COLO829 (cell line): ENCODE data around the gene GRAMD1B.

ENCODE experiments used
- DNase-seq: peaks from one replicate; pipeline ENCODE4 v3.0.0; 2012; ENCODE audit warnings: low spot score

Gene GRAMD1B

DNA sequence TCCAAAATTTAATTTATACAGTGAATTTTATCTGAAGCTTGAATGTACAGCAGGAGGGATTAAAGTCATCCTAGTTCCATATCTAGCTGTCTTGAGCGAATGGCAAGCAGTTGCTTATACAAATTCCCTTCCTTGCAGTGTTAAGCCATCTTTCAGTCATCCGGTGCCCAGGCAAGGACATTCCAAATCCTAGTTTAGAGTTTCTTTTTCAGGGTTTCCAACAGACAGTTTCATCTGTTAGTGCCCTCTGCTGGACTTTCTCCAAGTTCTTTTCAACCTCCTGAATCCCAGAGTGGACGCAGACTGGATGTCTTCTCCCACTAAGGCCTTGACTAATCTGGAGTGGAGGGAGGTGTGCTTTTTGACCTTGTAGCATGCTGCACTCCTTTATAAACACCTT is 45.4 kb downstream of the GRAMD1B start:
- peak; percentile 58 for DNase-seq

DNA sequence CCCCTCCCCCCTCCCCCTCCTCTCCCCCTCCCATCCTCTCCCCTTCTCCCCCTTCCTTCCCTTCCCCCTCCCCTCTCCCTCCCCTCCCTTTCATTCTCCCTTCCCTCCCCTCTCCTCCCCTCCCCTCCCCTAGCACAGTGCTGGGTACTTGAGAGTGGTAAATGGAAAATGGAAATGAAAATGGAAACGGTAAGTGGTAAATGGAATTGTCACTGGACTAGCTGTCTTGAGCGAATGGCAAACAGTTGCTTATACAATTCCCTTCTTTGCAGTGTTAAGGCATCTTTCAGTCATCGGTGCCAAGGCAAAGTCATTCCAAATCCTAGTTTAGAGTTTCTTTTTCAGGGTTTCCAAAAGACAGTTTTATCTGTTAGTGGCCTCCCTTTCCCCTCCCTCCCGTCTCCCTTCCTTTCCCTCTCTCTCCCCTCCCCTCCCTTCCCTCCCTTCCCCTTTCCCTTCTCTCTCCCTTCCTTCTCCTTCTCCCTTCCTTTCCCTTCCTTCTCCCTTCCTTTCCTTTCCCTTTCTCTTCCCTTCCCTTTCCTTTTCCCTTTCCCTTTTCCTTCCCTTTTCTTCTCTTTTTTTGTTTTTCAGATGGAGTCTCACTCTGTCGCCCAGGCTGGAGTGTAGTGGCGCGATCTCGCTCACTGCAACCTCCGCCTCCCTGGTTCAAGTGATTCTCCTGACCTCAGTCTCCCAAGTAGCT is 47.3 kb downstream of the GRAMD1B start:
- DNase-seq, result no peak

DNA sequence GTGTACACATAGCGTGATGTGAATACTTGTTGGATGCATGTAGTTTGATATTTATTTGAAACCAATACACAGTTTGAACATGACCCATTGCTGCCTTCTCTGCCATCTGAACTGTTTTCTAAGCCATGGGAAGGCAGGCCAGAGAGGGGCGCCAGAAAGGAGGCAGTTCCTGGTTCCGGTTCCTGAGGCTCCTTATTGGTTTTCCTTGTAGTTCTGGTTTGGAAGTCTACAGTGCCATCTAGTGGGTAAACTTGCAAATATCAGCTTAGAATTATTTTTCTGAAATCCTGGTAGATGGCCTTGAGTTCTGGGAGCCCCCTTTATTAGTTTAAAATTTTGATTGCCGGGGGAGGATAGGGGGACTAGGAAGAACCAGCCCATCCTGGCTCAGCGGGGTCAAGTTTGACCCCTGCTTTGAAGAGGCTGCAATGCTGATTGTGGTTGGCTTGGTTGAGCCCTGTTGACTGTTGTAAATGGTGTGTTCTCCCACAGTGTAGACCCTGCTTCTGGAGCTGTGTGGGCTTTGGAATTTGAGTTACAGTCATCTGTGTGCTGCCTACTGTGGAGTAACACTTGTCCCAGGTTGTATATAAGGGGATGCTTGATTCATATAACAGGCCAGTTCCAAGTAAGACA is 48.4 kb downstream of the GRAMD1B start:
- DNase-seq, result peak; percentile 82

DNA sequence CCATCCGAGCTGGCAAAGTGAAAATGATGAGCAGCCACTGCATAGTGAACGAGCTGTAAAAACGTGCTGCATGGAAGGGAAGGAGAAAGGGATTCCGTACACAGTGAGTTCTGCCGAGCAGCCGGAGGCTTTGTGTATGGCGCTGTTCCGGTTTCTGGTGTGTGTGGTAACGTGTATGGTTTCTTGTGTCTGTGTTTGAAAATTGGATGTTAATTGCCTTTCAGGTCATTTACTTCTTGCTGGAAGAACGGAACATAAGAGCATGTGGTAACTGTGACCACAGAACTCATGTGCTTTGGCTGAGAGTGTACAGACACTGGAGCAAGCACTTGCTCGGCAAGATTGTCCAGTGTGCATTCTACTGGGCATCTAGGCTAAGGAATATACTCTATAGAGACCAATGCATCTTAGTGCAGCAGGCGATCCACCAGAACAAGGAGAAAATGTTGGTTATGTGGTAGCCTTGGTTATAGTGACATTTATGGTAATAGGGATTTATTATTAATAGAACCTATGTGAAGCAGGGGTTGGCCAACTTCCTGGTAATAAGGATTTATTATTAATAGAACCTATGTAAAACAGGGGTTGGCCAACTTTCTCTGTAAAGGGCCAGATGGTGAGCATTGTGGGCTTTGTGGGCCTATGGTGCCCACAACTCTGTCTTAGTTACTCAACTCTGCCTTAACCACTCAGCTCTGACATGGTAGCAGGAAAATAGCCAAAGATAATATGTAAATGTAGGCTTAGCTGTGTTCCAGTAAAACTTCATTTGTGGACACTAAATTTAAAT is 49.2 kb downstream of the GRAMD1B start:
- no peak for DNase-seq

DNA sequence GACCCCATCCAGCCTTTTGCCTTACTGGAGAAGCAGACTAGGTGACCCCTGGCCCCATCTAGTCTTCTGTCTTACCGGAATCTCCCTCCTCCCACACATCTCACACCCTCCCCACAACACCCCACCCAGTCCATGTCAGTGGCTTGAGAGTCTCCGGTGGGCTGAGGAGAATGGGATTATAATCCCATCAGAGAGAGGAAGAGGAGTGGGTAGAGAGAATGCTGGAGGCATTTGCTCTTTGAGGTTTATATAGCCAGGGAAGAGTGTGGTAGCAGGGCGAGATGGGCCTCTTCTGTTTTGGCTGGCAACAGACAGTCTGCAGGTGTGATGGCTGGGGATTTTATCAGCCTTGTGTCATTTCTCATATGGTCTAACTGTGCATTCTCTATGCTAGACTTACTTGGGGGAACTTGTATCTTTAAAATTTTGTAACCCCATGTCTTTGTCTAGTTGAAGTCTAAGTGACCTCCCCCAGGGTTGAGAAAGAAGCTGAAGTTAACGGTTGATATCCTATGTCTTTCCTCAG is 50.3 kb downstream of the GRAMD1B start:
- DNase-seq, result no peak

DNA sequence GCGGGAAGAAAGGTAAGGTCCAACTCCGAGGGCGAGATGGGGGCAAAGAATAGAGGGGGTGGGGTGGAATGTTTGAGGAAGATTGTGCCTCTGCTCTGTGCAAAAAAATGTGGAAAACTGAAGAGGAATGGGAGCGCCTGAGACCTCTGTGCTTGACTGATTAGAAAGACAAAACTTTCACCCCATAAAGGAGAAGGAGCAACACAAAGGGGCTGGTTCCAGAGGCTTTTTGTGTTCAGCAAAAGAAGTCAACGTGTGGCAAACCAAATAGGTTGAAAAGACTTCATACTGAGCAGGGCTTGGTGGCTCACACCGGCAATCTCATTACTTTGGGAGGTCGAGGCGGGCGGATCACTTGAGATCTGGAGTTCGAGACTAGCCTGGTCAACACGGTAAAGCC is 50.8 kb downstream of the GRAMD1B start:
- DNase-seq, result no peak

DNA sequence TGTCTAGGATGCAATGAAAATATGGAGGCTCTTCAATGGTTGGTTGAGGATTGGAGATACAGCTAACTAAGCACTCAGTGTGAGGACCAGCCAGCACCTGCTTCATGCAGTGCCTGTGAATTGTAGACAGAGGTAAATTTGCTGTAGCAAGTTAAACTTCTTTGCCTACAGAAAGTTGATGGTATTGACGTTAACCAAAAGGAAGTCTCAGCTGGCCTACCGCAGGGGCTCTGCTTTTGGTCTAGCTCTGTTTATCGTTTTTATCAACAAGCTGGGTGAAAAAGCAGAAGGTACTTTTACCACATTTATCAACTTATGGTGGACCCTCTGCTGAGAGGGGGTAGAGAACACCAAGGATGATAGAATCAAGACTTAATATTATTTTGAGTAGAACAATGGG is 51.6 kb downstream of the GRAMD1B start:
- no peak for DNase-seq

DNA sequence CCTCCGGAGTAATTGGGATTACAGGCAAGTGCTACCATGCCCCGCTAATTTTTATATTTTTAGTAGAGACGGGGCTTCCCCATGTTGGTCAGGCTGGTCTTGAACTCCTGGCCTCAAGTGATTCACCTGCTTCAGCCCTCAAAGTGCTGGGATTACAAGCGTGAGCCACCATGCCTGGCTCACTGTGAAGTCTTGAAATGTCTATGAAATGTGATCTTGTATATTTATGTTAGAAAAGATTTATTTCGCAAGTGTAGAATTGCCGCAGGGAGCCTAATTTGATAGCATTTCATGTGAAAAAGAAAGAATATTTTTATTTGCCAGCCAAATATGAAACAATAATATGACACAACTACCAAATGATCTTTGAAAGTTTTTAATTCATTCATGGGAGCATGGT is 52.1 kb downstream of the GRAMD1B start:
- no peak for DNase-seq

DNA sequence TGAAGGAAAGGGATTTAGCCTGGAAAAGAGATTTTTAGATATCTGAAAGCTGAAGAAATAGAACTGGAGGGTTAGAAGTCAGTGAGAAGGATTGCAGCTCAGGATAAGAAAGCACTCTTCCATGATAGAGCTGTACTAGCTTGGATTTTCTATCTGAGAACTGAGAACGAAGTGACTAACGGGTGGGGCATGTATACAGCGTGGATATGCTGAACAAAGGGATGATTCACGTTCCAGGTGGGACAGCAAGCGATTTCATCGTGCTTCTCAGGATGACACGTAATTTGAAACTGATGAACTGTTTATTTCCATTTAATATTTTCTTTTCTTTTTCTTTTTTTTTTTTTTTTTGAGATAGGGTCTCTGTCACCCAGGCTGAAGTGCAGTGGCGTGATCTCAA is 53.0 kb downstream of the GRAMD1B start:
- no peak for DNase-seq

DNA sequence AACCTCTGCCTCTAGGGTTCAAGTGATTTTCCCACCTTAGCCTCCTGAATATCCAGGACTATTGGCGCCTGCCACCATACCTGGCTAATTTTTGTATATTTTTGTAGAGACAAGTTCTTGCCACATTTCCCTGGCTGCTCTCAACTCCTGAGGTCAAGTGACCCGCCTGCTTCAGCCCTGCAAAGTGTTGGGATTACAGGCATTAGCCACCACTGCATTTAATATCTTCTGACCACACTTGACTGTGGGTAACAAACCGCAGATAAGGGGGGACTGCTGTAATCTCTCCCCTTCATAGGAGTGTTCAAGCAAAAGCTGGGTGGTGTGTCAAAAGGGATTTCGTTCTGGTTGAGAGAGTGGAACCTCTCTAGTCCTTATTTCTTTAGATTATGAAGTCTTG is 53.4 kb downstream of the GRAMD1B start:
- no peak for DNase-seq

DNA sequence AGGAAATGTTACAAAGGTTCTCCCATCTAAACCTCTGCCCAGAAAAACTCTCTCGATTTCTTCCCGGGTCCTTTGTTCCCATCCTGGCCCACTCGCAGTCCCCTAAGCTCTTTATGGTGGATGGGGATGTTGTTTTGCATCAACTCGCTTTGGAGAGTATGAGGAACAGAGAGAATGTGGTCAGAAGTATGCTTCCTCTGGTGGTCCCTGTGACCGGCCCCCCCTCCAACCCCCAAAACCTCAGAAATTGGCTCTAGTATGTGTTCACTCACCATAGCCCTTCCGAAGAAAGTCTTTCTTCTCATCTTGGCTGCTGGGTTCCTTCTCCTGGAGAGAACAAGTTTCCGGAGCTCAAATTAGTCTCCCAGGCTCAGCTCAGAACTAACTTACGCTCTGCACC is 54.4 kb downstream of the GRAMD1B start:
- DNase-seq, result no peak

DNA sequence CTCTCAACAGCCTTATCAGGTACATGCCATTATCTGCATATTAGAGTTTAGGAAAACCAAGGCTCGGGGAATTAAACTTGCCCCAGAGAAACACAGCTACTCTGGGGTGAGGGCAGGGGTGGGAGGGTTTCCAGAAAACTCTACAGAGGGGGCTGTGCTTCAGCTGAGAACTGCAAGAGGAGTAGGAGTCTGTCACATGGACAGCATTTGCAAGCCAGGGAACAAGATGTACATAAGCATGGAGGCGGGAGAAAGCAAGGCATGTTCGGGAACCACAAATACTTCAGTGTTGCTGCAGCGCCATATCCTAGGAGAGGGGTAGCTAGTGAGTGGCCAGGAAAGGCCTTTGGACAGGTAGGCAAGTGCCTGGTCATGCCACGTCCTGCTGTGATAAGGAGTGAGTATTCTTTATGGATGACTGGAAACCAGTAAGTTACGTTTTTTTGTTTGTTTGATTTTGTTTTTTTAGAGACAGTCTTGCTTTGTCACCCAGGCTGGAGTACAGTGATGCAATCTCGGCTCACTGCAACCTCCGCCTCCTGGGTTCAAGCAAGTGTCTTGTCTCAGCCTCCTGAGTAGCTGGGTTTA is 57.2 kb downstream of the GRAMD1B start:
- no peak for DNase-seq

DNA sequence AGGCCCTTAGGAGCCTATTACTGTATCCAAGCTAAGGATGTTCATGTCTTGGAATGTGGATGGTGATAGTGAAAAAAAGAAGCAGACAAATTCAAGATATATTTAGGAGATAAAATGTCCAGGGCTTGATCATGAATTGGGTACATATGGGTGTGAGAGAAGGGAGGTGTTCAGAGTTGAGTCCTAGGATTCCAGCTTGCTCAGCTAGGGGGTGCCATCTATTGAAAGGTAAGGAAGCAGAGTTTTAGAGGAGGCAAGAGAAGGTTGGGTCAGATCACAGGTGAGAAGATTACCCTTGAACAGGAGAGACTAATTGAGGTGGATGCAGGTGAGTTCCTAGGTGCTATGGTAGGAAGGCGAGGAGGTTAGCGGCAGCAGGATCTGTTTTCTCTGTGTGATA is 60.5 kb downstream of the GRAMD1B start:
- no peak for DNase-seq

DNA sequence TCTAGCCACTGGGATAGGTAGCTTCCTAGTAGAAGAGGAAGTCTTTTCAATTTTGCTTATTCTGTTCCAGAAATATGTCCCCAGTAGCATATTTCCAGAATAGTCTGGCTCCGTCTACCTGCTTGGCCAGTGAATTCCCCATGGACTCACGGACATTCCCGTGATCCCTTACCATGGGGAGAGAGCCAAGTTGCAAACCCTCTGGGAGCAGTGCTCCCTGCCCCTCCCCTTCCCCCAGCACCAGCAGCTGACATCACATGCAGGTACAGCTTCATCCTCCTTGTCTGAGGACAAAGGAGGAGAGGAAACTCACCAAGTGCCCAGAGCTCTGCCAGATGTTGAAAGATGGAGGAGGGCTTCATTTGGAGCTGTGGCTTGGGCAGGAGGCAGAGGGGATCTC is 61.2 kb downstream of the GRAMD1B start:
- DNase-seq, result no peak

DNA sequence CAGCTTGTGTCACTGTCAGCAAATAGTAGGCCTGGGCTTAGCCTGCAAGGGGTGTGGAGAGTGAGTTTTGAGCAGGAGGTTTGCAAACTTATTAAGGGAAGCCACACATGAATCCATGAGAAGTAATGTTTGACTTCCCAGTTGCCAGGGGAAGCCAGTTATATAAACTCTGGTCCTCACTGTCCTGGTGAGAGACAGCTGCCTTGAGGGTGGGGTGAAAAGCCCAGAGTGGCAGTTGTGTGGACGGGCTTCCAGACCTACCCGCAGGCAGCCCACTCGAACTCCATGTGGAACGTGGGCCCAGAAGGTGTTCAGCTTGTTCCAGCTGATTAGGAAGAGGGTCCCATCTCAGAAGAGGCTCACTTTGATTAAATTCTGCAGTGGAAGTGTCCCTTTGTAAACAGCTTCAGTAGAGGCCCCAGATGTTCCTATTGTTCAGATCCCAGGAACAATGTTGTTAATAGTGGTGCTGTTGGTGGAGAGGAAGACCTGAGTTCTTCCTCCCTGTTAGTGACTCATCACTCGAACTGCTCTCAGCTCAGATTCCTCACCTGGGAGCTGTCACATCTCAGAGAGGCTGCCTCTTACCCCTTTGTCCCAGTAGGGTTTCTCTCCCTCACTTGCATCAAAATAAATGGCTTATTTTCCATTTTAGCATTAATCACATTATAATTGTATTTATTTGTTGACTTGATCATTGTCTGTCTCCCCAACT is 63.4 kb downstream of the GRAMD1B start:
- no peak for DNase-seq

DNA sequence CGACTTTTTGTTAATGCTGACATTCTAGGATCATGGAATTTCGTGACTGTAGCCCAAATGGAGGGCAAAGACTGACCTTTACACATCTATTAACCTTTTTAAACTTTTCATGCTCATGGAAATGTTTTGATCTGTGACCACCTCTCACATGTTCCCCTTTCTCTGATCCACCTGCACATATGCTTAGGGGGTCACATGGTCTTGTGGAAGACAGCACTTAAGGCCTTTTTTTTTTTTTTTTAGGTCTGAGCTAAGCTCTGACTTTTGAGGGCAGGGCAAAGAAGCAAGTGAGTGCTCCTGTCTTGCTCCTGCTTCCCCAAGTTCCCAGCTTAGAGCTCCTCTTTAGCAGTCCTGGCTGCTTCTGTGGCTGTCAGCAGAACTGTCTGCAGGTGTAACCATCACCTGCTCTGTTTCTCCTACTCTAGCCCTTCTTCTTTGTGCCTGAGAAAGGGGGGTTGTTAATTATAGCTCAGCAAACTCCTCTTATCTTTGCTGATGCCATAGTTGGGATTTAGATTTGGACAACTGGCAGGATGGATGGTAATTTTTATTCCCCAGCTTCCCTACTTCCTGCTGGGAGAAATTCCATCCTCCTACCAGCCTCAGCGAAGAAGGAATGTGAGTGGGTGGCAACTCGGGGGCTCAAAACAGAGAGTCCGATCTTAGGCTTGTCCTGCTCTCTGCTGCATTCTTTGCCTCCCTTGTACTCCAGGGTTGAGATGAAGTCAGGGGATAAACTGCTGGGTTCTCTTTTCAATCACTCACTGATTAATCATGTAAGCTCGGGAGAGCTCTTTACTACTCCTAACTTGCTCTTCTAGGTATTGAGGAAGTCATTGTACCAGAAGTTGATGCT is 64.4 kb downstream of the GRAMD1B start:
- DNase-seq, result no peak

DNA sequence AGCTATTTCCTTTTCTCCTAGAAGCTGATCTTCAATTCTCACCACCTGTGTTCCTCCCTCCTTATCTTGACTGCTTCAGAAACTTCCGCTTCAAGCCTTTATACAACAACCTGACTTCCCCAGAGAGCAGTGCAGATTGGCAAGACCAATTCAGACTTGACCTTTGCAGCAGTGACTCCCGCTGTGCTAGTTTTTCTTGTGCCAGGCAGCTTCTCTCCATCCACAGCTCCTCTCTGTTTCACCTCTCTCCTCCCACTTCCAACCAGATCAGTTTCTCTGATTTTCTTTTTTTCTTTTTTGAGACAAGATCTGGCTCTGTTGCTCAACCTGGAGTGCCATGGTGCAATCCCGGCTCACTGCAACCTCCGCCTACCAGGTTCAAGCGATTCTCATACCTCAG is 74.3 kb downstream of the GRAMD1B start:
- DNase-seq, result no peak

DNA sequence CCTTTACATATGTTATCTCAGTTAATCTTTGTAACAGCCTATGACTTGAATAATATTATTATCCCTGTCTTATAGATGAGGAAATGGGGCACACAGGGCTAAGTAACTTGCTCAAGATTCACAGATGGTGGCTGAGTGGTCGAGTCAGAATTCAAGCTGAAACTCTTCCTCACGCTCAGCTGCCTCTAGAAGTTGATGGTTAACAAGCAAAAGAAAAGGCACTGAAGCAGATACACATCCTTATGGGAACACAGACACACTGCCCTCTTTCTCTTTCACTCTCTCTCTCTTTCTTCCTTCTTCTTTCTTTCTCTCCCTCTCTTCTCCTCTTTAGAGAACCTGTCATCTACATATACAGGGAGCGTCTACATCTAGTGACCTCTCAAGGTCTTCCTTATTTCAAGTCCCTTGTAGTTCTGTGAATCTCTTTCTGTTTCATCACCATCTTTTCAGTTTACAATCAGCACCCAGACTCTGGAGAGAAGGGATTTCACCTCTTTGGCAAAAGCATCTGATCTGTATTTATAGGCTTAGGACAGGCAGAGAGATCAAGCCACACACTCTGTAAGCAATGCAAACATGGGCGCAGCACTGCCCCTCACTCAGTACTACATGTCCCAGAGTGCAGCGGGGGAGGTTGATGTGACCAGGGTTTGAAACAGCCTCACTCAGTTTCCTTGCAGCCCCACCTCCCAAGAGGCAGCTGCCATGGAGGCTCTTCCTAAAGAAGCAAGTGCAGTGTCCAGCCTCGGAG is 75.7 kb downstream of the GRAMD1B start:
- no peak for DNase-seq

DNA sequence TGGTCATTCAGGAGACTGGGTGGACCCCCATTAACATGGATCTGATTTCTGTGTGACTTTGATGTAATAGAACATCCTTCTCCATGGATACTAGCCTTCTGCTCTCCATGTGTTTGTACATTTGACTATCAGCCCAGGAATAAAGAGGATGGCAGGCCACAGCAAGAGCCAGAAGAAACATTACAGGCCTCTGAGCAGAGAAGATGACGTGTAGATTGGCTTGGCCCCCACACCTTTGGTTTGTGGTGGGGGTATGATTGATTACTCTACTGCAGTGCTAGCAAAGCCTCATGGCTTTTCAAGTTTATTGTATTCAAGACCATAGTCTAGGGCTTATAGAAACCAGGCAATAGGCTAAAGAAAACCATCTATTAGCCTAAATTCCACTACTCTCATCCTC is 77.0 kb downstream of the GRAMD1B start:
- DNase-seq, result no peak
